K562 (cell line): ENCODE results near the gene BRCC3. TPM values are rescaled to one million over a fixed set of nuclear protein-coding genes. Genes with fewer than 3 reads are reported as not detected.

Source experiments
- LEF1 ChIP-seq: fragments of 450-650 bp; IDR thresholded peaks from 2 replicates; pipeline ENCODE4 v1.6.1; 2016; ENCODE audit warnings: mild to moderate bottlenecking
- RERE ChIP-seq: sonication (generic); formaldehyde crosslinking; IDR thresholded peaks from 2 replicates; pipeline ENCODE4 v1.8.0; 2023; ENCODE audit warnings: missing genetic modification reagents, mild to moderate bottlenecking, borderline replicate concordance
- REST ChIP-seq, 2 experiments: fragments of 450-650 bp; formaldehyde crosslinking in 1 of 2; IDR thresholded peaks; 2 replicates each; pipeline versions ENCODE4 v1.4.0 to v1.6.1; 2014 to 2020; ENCODE audit warnings: mild to moderate bottlenecking in 2 of 2, borderline replicate concordance in 1 of 2, low read depth in 1 of 2
- SNRNP70 ChIP-seq: fragments of 200-400 bp; formaldehyde crosslinking; optimal IDR thresholded peaks from 2 replicates; pipeline ENCODE3; 2017; ENCODE audit warnings: low read depth, low read length
- ZNF277 ChIP-seq: fragments of 250-450 bp; sonication (Bioruptor Pico); IDR thresholded peaks from 2 replicates; pipeline ENCODE4 v1.8.0; 2022; ENCODE audit warnings: inconsistent platforms, mild to moderate bottlenecking, moderate library complexity, borderline replicate concordance
- ZNF395 ChIP-seq: fragments of 200-800 bp; sonication (Bioruptor generic); IDR thresholded peaks from 2 replicates; pipeline ENCODE4 v1.6.1; 2017; ENCODE audit warnings: missing genetic modification characterization, missing compliant biosample characterization
- polyA plus RNA-seq, 8 experiments: library from polyadenylated mRNA; depleted of rRNA in 4 of 8; stranded (reverse) in 5 of 8; unstranded in 3 of 8; fragments of >200 nt; fragmentation: Nextera tagmentation in 2 of 8; fragmentation: Illumina TruSeq in 1 of 8; extraction: Ambion mirVana in 2 of 8; extraction: Trizol in 1 of 8; gene quantifications; 2 replicates each; pipeline versions ENCODE4 v1.2.1 to v1.2.3, GENCODE V29; 2011 to 2014; ENCODE audit warnings: inconsistent platforms in 1 of 8, missing spikeins in 1 of 8
- total RNA-seq, 7 experiments: library from RNA; depleted of rRNA in 6 of 7; stranded (reverse); fragments of >200 nt in 6 of 7; fragmentation: Illumina TruSeq in 2 of 7; extraction: Trizol in 2 of 7; gene quantifications; 2 replicates each; pipeline versions ENCODE4 v1.2.1 to v1.2.3, GENCODE V29; 2011 to 2021; ENCODE audit warnings: low replicate concordance in 1 of 7

Gene BRCC3
- total and polyA plus RNA-seq, 9 of the 15 experiments (the other 6 are each of a cell fraction or from before 2014, with no cell fraction given), result 9.6 to 44.8 (median 26.7) TPM

- TF ChIP-seq REST (IDR thresholded peaks at IDR 0.05; ENCODE audit: borderline replicate concordance) (peak; percentile 82), REST (CRISPR knock-in tag; IDR thresholded peaks at IDR 0.05; ENCODE audit: low read depth) (no peak), RERE (CRISPR knock-in tag) (no peak), SNRNP70 (no peak), ZNF277 (CRISPR knock-in tag) (no peak), ZNF395 (CRISPR knock-in tag) (no peak), LEF1 (no peak)
Observed at GRCh38 chrX:155056877-155057792, 14.2 kb upstream of the BRCC3 start (continued).
